Fibroblast of pulmonary artery (primary cell): ENCODE measurements around the gene SERPINA9.

Experiments
- DNase-seq: peaks from one replicate; pipeline ENCODE4 v3.0.0-alpha.2; 2010; ENCODE audit warnings: low read depth
- H3K4me3 ChIP-seq: replicated peaks from 2 replicates; pipeline ENCODE4 v1.5.1; 2011; ENCODE audit warnings: low read depth, mild to moderate bottlenecking, control low read depth, low read length, moderate library complexity
- CTCF ChIP-seq: IDR thresholded peaks from 2 replicates; pipeline ENCODE4 v1.5.1; 2011; ENCODE audit warnings: mild to moderate bottlenecking, control low read depth, low read length, inconsistent platforms; ENCODE audit errors: missing control alignments

The SERPINA9 gene

GRCh38 chr14:94458096-94458495, 17.9 kb downstream of the SERPINA9 start:
- DNase-seq = no peak
- TF ChIP-seq CTCF = no peak
- no peak overlapping the region for H3K4me3 ChIP-seq

- no peak overlapping the region for H3K4me3 ChIP-seq
- no peak for TF ChIP-seq CTCF
- DNase-seq = no peak
Measured at GRCh38 chr14:94455928-94456327, 20.1 kb downstream of the SERPINA9 start.

GRCh38 chr14:94451826-94452225, 24.2 kb downstream of the SERPINA9 start:
- no peak for DNase-seq

GRCh38 chr14:94451091-94451771, 24.8 kb downstream of the SERPINA9 start:
- no peak for TF ChIP-seq CTCF
- no peak for DNase-seq
- H3K4me3 ChIP-seq = no peak overlapping the region

More at GRCh38 chr14:94451826-94452225, 24.2 kb downstream of the SERPINA9 start:
- no peak overlapping the region for H3K4me3 ChIP-seq
- no peak for TF ChIP-seq CTCF

GRCh38 chr14:94450722-94451090, 25.3 kb downstream of the SERPINA9 start:
- TF ChIP-seq CTCF = no peak
- no peak overlapping the region for H3K4me3 ChIP-seq
- DNase-seq = no peak

GRCh38 chr14:94449930-94450329, 26.1 kb downstream of the SERPINA9 start:
- DNase-seq = no peak
- TF ChIP-seq CTCF = no peak
- H3K4me3 ChIP-seq = no peak overlapping the region
